Dendritic cell treated with granulocyte-macrophage colony-stimulating factor and Interleukin-4, amounts not matched to agents 40 ng/mL and 50 ng/mL, for 4 days (primary cell): ENCODE results near the gene NAGK.
"Not testable (repeated sequence)": the region's sequence is repeated elsewhere in the genome, so short reads cannot be mapped to it uniquely, and the experiment has no call there.

Source experiments
- H3K27ac Mint-ChIP-seq: one replicate; pipeline ENCODE4 v1.8.0; 2022; ENCODE audit warnings: mild to moderate bottlenecking, mixed read lengths
- H3K27me3 Mint-ChIP-seq: one replicate; pipeline ENCODE4 v1.8.0; 2022; ENCODE audit warnings: mild to moderate bottlenecking, mixed read lengths
- H3K36me3 Mint-ChIP-seq: one replicate; pipeline ENCODE4 v1.8.0; 2022; ENCODE audit warnings: low read depth, mixed read lengths
- H3K4me1 Mint-ChIP-seq: one replicate; pipeline ENCODE4 v1.8.0; 2022; ENCODE audit warnings: low read depth, mixed read lengths
- H3K4me3 Mint-ChIP-seq: one replicate; pipeline ENCODE4 v1.8.0; 2022; ENCODE audit warnings: mild to moderate bottlenecking, moderate library complexity, mixed read lengths
- H3K9me3 Mint-ChIP-seq: one replicate; pipeline ENCODE4 v1.8.0; 2022; ENCODE audit warnings: mixed read lengths
- intact Hi-C: fragments of 100-400 bp; cut with micrococcal nuclease; formaldehyde crosslinking; loops from one replicate; pipeline ENCODE4 v1.15.0; 2022

The NAGK gene

DNA sequence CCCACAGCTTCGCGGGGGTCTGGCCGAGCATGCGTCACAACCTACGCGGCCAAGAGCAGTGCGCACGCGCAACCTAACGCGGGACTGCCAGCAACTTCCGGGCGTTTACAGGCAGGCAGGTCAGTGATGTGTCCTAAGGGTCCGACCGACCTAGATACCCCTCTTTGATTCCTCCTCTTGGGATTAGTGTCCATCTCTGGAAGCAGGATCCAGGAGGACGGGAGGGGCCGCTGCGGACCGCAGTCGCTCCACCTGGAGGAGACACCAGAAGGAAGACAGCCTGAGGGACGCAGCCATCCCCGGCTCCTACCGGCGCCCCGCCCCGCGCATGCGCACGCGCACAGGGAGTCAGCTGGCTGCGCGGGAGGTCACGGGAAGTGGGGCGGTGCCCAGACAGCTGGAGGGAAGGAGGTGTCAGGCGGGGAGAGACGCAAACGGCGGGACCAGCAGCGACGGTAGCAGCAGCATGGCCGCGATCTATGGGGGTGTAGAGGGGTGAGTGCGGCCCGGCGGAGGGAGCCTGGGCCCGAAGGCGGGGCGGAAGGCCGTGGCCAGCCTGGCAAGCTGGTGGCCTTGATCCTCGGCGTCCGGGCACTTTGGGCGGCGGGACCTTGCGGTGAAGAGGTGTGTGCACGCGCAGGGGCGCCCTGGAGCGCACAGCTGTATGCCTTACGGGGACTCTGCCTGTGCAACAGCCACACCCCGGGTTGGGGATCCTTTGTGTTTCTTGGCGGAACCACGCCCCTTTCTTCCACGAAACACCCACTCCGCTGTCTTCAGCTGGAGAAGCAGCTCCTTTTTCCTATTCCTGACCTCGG, at the start of gene NAGK:
Gene NAGK, plus strand, starts transcription at position 431 of the 818 bp plus-strand sequence. Its CDS starts 36 bp downstream, at position 467.
- Mint-ChIP-seq H3K4me1 (peaks cover 77% of the 10 kb centered on the region), H3K36me3 (peaks cover 57% of the 10 kb centered on the region), H3K4me3 (peak within 1 kb of the TSS; percentile 85), H3K27ac (peak within 1 kb of the TSS; percentile 96), H3K9me3 (no peaks in the 10 kb centered on the region), H3K27me3 (no peaks in the 10 kb centered on the region)
- intact Hi-C loops = loop anchor here (2.0 kb wide), 1 partner anchor 14 kb away; no protein-coding TSS in a partner anchor

DNA sequence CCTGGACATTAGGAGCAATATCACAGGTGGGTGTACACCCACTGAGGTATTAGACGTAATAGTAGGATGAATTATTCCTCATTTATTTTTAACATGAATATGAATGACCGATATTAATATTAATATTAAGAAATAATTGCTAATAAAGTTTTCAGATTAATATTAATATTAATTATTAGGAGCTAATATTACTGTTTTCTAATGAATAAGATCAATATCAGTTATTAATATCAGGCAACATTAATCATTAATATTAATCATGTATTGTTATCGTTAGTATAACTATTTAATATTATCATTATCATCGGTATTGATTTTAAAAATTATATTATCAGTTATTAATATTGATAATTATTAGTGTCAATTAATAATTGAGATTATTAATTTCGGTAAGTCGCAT, 48.5 kb upstream of the NAGK start:
- not testable (repeated sequence) for H3K9me3 Mint-ChIP-seq, H3K36me3 Mint-ChIP-seq, H3K27me3 Mint-ChIP-seq, H3K27ac Mint-ChIP-seq, H3K4me1 Mint-ChIP-seq, H3K4me3 Mint-ChIP-seq
- intact Hi-C loops = loop anchor here (5.0 to 10.0 kb wide), 2 partner anchors 52 to 135 kb away; no protein-coding TSS in a partner anchor

DNA sequence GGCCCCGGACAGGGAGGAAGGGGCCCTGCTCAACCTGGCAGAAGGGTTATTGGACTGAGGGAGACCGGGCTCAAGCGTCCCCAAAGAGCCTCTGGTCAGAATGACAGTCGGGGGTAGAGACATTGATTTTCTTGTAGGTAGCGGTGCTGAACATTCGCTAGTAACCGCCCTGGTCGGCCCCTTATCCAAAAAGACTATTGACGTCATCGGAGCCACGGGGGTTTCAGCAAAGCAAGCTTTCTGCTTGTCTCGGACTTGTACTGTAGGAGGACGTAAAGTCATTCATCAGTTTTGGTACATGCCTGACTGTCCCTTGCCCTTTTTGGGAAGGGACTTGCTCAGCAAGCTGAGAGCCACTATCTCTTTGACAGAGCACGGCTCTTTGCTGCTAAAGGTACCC, 47.1 kb upstream of the NAGK start:
- H3K4me1 Mint-ChIP-seq, H3K4me3 Mint-ChIP-seq, H3K36me3 Mint-ChIP-seq, H3K9me3 Mint-ChIP-seq, H3K27ac Mint-ChIP-seq, H3K27me3 Mint-ChIP-seq: not testable (repeated sequence)
- intact Hi-C loops = loop anchor here (5.0 to 10.0 kb wide), 2 partner anchors 51 to 133 kb away; no protein-coding TSS in a partner anchor

DNA sequence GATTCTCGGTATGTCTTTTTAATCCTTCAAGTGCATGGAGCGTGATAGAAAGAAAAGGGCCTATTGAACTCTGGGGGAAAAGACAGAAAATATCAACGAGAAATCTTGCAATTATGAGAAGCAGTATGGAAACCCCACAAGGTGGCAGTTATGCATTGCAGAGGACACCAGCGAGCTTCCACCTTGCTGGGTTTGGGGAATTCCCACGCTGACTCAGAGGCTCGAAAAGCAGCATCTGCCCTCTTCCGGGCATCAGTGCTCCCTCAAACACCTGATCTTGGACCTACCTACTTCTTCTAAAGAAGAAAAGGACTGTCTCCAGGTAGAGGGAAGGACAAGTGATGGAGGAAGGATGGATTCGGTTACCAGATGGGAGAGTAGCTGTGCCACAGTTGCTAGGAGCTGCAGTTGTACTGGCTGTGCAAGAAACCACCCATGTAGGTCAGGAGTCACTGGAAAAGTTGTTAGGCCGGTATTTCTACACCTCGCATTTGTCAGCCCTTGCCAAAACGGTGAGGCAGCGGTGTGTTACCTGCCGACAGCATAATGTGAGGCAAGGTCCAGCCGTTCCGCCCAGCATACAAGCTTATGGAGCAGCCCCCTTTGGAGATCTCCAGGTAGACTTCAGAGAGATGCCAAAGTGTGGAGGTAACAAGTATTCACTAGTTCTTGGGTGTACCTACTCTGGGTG, 44.8 kb upstream of the NAGK start:
- not testable (repeated sequence) for H3K36me3 Mint-ChIP-seq, H3K27me3 Mint-ChIP-seq, H3K27ac Mint-ChIP-seq, H3K9me3 Mint-ChIP-seq, H3K4me3 Mint-ChIP-seq, H3K4me1 Mint-ChIP-seq
- intact Hi-C loops = loop anchor here (5.0 to 10.0 kb wide), 2 partner anchors 49 to 131 kb away; no protein-coding TSS in a partner anchor

DNA sequence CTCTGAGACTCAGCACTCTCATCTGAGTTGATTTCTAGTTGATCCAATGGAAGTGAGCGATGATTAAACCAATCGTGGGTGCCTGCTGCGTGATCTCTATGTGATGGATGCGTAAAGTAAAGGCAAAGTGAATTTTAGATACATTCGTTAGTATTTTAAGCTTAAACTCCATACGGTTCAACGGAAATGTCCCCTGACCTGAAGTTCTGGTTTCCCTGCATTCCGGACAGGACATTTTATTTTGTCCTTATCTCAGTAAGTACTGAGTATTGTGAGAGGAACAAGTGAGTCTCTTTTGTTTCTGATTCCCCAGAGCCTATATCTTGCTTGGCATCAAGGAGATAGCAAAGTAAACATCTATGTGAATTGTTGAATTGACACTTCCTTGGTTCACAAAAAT, 32.2 kb upstream of the NAGK start:
- intact Hi-C loops, H3K4me3 Mint-ChIP-seq: not testable (repeated sequence)

DNA sequence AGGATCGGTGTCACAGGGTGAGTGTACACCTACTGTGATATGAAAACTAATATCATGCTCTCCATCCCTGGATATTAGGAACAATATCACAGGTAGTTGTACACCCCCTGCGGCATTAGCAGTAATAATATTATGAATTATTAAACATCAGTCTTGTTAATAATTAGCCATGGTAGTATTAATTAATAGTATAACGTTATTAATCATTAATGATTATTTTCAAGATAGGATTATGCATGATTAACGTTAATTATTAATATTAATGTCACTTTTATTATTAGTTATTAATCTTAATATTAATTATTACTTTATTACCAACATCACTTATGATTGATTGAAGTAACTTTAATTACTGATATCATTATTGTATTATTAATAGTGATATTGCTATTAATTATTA, 26.2 kb upstream of the NAGK start:
- Mint-ChIP-seq H3K36me3 (no peaks in the 10 kb centered on the region), H3K27me3 (peaks cover 6% of the 10 kb centered on the region), H3K27ac (no peak overlapping the region), H3K9me3 (no peaks in the 10 kb centered on the region), H3K4me1 (peaks cover 14% of the 10 kb centered on the region), H3K4me3 (no peak overlapping the region)
- intact Hi-C loops = no loop called here

More for the DNA sequence above, 32.2 kb upstream of the NAGK start:
- H3K9me3 Mint-ChIP-seq, H3K36me3 Mint-ChIP-seq, H3K27ac Mint-ChIP-seq: not testable (repeated sequence)
- Mint-ChIP-seq H3K4me1 (peaks cover 26% of the 10 kb centered on the region), H3K27me3 (peaks cover 32% of the 10 kb centered on the region)

DNA sequence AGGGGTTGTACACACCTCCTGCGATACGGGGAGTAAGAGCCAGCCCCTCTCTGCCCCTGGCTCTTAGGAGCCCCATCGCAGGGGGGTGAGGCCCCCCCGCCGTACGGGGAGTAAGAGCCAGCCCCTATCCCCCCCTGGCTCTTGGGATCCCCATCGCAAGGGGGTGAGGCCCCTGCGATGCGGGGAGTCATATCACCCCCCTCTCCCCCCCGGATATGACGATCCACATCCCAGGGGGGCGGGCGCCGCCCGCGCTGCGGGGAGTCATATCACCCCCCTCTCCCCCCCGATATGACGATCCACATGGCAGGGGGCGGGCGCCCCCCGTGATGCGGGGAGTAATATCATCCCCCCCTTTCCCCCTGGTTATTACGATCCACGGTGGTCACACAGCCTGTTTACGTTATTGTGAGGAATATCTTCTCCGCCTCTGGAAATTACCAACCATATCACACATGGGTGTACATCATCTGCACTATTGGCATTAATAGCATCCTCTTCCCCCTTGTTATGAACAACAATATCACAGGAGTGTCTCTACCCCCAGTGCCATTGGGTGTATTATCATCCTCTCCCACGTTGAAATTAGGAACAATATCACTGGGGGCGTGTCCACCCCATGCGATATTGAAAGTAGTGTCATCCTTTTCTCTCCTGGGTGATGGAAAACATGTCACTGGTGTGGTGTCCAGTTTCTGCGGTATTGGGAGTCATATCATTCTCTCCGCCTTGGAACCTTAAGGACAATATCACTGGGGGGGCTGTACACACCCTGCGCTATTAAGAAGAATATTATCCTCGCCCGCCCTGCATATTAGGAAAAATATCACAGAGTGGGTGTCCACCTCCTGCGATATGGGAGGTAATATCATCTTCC, 24.7 kb upstream of the NAGK start:
- intact Hi-C loops = no loop called here
- Mint-ChIP-seq H3K36me3 (no peaks in the 10 kb centered on the region), H3K27me3 (no peaks in the 10 kb centered on the region), H3K4me3 (no peak overlapping the region), H3K9me3 (no peaks in the 10 kb centered on the region), H3K4me1 (peaks cover 14% of the 10 kb centered on the region), H3K27ac (no peak overlapping the region)

DNA sequence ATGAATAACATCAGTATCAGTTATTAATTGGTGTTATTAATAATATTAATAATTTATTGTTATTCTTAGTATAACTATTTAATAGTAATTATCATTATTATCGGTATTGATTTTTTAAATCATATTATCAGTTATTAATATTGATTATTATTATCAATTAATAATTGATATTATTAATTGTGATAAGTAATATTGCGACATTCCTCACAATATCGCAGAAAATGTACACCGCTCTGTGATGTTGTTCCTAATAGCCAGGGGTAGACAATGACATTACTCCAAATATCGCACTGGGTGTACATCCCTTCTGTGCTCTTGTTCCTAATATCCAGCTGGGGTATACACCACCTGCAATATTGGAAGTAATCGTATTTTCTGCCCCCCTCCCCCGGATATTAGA, 23.3 kb upstream of the NAGK start:
- Mint-ChIP-seq H3K27ac (no peak overlapping the region), H3K27me3 (no peaks in the 10 kb centered on the region), H3K4me3 (no peak overlapping the region), H3K4me1 (peaks cover 22% of the 10 kb centered on the region), H3K9me3 (no peaks in the 10 kb centered on the region), H3K36me3 (no peaks in the 10 kb centered on the region)
- intact Hi-C loops = no loop called here

DNA sequence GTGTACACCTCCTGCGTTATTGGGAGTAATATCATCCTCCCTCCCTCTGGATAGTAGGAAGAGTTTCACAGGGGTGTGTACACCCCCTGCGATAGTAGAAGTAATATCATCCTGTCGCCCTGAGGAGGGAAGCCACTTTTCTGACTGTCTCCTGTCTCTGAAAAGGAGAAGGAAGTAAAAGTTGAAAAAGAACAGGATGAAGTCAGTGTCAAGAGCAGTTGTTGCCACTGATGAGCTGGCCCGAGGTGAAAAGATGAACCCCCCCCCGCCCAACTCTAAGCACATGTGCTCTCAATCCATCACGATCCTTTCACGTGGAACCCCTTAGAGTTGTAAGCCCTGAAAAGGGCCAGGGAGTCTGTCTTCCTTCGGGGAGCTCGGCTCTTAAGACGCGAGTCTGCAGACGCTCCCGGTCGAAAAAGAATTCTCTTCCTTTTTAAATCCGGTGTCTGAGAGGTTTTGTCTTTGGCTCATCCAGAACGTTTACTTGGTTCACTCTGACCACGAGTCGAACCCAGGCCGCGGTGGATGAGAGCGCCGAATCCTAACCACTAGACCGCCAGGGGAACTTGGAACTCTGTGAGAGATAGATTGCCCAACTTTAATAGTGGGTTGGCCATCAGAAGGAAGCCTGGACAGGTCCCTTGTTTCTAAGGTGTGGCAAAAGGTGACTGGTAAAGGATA, 22.4 kb upstream of the NAGK start:
- Mint-ChIP-seq H3K4me1 (peaks cover 22% of the 10 kb centered on the region), H3K27ac (no peak overlapping the region), H3K36me3 (no peaks in the 10 kb centered on the region), H3K27me3 (no peaks in the 10 kb centered on the region), H3K9me3 (no peaks in the 10 kb centered on the region), H3K4me3 (peak overlapping the region; percentile 17)
- intact Hi-C loops = no loop called here

DNA sequence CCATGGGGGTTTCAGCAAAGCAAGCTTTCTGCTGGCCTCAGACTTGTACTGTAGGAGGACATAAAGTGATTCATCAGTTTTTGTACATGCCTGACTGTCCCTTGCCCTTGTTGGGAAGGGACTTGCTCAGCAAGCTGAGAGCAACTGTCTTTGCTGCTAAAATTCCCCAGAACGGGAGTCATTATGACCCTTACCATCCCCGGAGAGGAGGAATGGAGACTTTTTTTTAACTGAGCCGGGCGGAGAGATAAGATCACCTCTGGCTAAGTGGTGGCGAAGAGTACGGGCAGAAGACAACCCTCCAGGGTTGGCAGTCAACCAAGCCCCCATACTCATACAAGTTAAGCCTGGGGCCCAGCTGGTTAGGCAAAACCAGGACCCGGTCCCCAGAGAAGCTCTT, 20.4 kb upstream of the NAGK start:
- H3K9me3 Mint-ChIP-seq = no peaks in the 10 kb centered on the region
- H3K4me3 Mint-ChIP-seq = no peak overlapping the region
- H3K27me3 Mint-ChIP-seq = no peaks in the 10 kb centered on the region
- no peak overlapping the region for H3K27ac Mint-ChIP-seq
- H3K36me3 Mint-ChIP-seq = no peaks in the 10 kb centered on the region
- peaks cover 28% of the 10 kb centered on the region for H3K4me1 Mint-ChIP-seq
- intact Hi-C loops = no loop called here

DNA sequence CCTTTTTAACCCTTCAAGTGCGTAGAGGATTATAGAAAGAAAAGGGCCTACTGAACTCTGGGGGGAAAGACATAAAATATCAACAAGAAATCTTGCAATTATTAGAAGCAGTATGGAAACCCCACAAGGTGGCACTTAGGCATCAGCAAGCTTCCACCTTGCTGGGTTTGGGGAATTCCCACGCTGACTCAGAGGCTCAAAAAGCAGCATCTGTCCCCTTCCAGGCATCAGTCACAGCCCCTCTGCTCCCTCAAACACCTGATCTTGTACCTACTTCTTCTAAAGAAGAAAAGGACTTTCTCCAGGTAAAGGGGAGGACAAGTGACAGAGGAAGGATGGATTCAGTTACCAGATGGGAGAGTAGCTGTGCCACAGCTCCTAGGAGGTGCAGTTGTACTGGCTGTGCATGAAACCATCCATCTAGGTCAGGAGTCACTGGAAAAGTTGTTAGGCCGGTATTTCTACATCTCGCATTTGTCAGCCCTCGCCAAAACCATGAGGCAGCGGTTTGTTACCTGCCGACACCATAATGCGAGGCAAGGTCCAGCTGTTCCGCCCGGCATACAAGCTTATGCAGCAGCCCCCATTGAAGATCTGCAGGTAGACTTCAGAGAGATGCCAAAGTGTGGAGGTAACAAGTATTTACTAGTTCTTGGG, 18.6 kb upstream of the NAGK start:
- H3K27ac Mint-ChIP-seq, intact Hi-C loops, H3K9me3 Mint-ChIP-seq, H3K27me3 Mint-ChIP-seq, H3K36me3 Mint-ChIP-seq, H3K4me3 Mint-ChIP-seq: not testable (repeated sequence)
- H3K4me1 Mint-ChIP-seq = peaks cover 28% of the 10 kb centered on the region

DNA sequence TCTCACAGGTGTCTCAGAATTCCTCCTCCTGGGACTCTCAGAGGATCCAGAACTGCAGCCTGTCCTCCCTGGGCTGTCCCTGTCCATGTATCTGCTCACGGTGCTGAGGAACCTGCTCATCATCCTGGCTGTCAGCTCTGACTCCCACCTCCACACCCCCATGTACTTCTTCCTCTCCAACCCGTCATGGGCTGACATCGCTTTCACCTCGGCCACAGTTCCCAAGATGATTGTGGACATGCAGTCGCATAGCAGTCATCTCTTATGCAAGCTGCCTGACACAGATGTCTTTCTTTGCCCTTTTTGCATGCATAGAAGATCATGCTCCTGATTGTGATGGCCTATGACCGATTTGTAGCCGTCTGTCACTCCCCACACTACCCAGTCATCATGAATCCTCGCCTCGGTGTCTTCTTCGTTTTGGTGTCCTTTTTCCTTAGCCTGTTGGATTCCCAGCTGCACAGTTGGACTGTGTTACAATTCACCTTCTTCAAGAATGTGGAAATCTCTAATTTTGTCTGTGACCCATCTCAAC, 13.2 kb upstream of the NAGK start:
- intact Hi-C loops, H3K9me3 Mint-ChIP-seq, H3K4me3 Mint-ChIP-seq, H3K36me3 Mint-ChIP-seq, H3K27me3 Mint-ChIP-seq: not testable (repeated sequence)
- Mint-ChIP-seq H3K27ac (peak overlapping the region; percentile 10), H3K4me1 (peaks cover 21% of the 10 kb centered on the region)

DNA sequence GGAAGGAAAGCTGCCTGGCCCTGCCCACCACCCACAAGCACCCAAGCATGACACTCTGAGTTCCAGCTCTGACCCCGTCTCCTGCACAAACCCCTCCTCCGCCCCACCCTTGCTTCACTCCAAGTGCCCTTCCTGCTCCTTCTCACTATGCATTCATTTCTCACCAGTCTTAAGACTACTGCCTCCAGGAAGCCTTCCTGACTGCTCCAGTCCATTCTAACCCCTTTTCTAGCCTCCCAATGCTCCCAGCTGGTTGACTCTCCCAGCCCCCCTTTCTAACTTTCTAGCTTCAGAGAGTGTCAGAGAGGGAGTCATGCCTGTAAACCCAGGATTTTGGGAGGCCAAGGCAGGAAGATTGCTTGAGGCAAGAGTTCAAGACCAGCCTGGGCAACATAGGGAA, 8.2 kb upstream of the NAGK start:
- H3K27me3 Mint-ChIP-seq = no peaks in the 10 kb centered on the region
- H3K9me3 Mint-ChIP-seq = no peaks in the 10 kb centered on the region
- intact Hi-C loops = no loop called here
- H3K4me3 Mint-ChIP-seq = no peak overlapping the region
- no peaks in the 10 kb centered on the region for H3K36me3 Mint-ChIP-seq
- H3K4me1 Mint-ChIP-seq = peaks cover 58% of the 10 kb centered on the region
- peak overlapping the region; percentile 9 for H3K27ac Mint-ChIP-seq
